C1 segment of cervical spinal cord (tissue), 14 donors: ENCODE measurements around the gene HNRNPC.
"Not testable (repeated sequence)": the region's sequence is repeated elsewhere in the genome, so short reads cannot be mapped to it uniquely, and the experiment has no call there.

ENCODE experiments used
- DNase-seq, 14 donors: peaks; one replicate each; lab custom pipeline; 2025; lab: John Stamatoyannopoulos, UW

Gene HNRNPC

GRCh38 chr14:21269252-21270046 is at the start of gene HNRNPC:
Gene HNRNPC, minus strand, starts transcription at chr14:21269442. Its CDS starts 35,249 bp downstream, at chr14:21234193.
- DNase-seq = peak; percentile 86 to 100 (median 99)

- no peak for DNase-seq
Measured at GRCh38 chr14:21317398-21317797, 48.2 kb upstream of the HNRNPC start.

- no peak for DNase-seq
Measured at GRCh38 chr14:21313512-21313911, 44.3 kb upstream of the HNRNPC start.

- no peak for DNase-seq
Measured at GRCh38 chr14:21311614-21312013, 42.4 kb upstream of the HNRNPC start.

GRCh38 chr14:21309956-21310355 is 40.7 kb upstream of the HNRNPC start:
- DNase-seq = no peak

- no peak for DNase-seq
Measured at GRCh38 chr14:21309238-21309636, 40.0 kb upstream of the HNRNPC start.

- peak in 12 of 14 donors; percentile 3 to 92 (median 48) for DNase-seq
Measured at GRCh38 chr14:21308479-21309237, 39.4 kb upstream of the HNRNPC start.

- DNase-seq = no peak
Measured at GRCh38 chr14:21308132-21308478, 38.9 kb upstream of the HNRNPC start.

- DNase-seq = no peak
Measured at GRCh38 chr14:21307637-21308036, 38.4 kb upstream of the HNRNPC start.

GRCh38 chr14:21302836-21303140 is 33.5 kb upstream of the HNRNPC start:
- not testable (repeated sequence) for DNase-seq

- no peak for DNase-seq
Measured at GRCh38 chr14:21302013-21302835, 33.0 kb upstream of the HNRNPC start.

- DNase-seq = peak in 5 of 14 donors; percentile 1 to 20 (median 6)
Measured at GRCh38 chr14:21300892-21301291, 31.6 kb upstream of the HNRNPC start.

- DNase-seq = no peak
Measured at GRCh38 chr14:21299562-21300130, 30.4 kb upstream of the HNRNPC start.

GRCh38 chr14:21298358-21298757 is 29.1 kb upstream of the HNRNPC start:
- no peak for DNase-seq

GRCh38 chr14:21294026-21294425 is 24.8 kb upstream of the HNRNPC start:
- DNase-seq = not testable (repeated sequence)

- no peak for DNase-seq
Measured at GRCh38 chr14:21287168-21287567, 17.9 kb upstream of the HNRNPC start.

GRCh38 chr14:21286516-21286915 is 17.3 kb upstream of the HNRNPC start:
- DNase-seq = not testable (repeated sequence)

- not testable (repeated sequence) for DNase-seq
Measured at GRCh38 chr14:21281917-21282316, 12.7 kb upstream of the HNRNPC start.

GRCh38 chr14:21279783-21280182 is 10.5 kb upstream of the HNRNPC start, which contains the start of gene RPGRIP1:
Gene RPGRIP1, plus strand, starts transcription at chr14:21280083. Its CDS starts 7,894 bp downstream, at chr14:21287977.
- no peak for DNase-seq

GRCh38 chr14:21278632-21279031 is 9.4 kb upstream of the HNRNPC start:
- DNase-seq = no peak

GRCh38 chr14:21275261-21275858 is 6.1 kb upstream of the HNRNPC start:
- DNase-seq = peak in 1 of 14 donors; percentile 63
